Stimulated activated naive CD4-positive, alpha-beta T cell (primary cell): Measurements from ENCODE around the gene TRIM22.

Experiments used
- DNase-seq, 6 experiments: peaks; one replicate each; lab custom pipeline; 2025; lab: John Stamatoyannopoulos, UW

TRIM22 gene

GRCh38 chr11:5738431-5738830 lies 48.8 kb downstream of the TRIM22 start:
- no peak for DNase-seq

GRCh38 chr11:5746614-5747013 lies 57.0 kb downstream of the TRIM22 start:
- no peak for DNase-seq

- no peak for DNase-seq
Observed at GRCh38 chr11:5749836-5750235, 60.2 kb downstream of the TRIM22 start.

GRCh38 chr11:5753943-5754342 lies 64.4 kb downstream of the TRIM22 start, which contains the start of gene OR52N4:
Gene OR52N4 (plus strand): TSS chr11:5754243. CDS start chr11:5754741, 498 bp downstream.
- no peak for DNase-seq
